GM18870 (cell line): ENCODE data around the gene IGF1R.
"Not testable (repeated sequence)": the region's sequence is repeated elsewhere in the genome, so short reads cannot be mapped to it uniquely, and the experiment has no call there.

ENCODE experiments used
- ATAC-seq: cut with Tn5 transposase; IDR thresholded peaks from one replicate; pipeline ENCODE4 v1.9.1; 2021; ENCODE audit warnings: moderate library complexity; ENCODE audit not compliant: unreplicated experiment

Gene IGF1R

GRCh38 chr15:98976500-98976899, 328.2 kb downstream of the IGF1R start:
- no peak for ATAC-seq

GRCh38 chr15:98977441-98977840, 329.1 kb downstream of the IGF1R start:
- ATAC-seq = no peak

GRCh38 chr15:98978153-98978552, 329.8 kb downstream of the IGF1R start:
- ATAC-seq = no peak

GRCh38 chr15:98980899-98981228, 332.5 kb downstream of the IGF1R start:
- ATAC-seq = no peak

GRCh38 chr15:98981851-98982722, 333.7 kb downstream of the IGF1R start:
- ATAC-seq = peak; percentile 35

GRCh38 chr15:98983334-98983733, 335.0 kb downstream of the IGF1R start:
- no peak for ATAC-seq

- no peak for ATAC-seq
Measured at GRCh38 chr15:98986281-98986680, 337.9 kb downstream of the IGF1R start.

- no peak for ATAC-seq
Measured at GRCh38 chr15:98994892-98995291, 346.6 kb downstream of the IGF1R start.

GRCh38 chr15:98996169-98996568, 347.8 kb downstream of the IGF1R start:
- ATAC-seq = no peak

- no peak for ATAC-seq
Measured at GRCh38 chr15:98996624-98997023, 348.3 kb downstream of the IGF1R start.

GRCh38 chr15:98997312-98997711, 349.0 kb downstream of the IGF1R start:
- no peak for ATAC-seq

GRCh38 chr15:98997755-98998154, 349.4 kb downstream of the IGF1R start:
- ATAC-seq = no peak

- no peak for ATAC-seq
Measured at GRCh38 chr15:98998279-98998678, 349.9 kb downstream of the IGF1R start.

GRCh38 chr15:98999233-98999632, 350.9 kb downstream of the IGF1R start:
- ATAC-seq = no peak

GRCh38 chr15:99002226-99002625, 353.9 kb downstream of the IGF1R start:
- no peak for ATAC-seq

GRCh38 chr15:99003317-99003716, 355.0 kb downstream of the IGF1R start:
- ATAC-seq = not testable (repeated sequence)

GRCh38 chr15:99004998-99005974, 356.9 kb downstream of the IGF1R start:
- ATAC-seq = not testable (repeated sequence)

GRCh38 chr15:99006146-99006545, 357.8 kb downstream of the IGF1R start:
- ATAC-seq = no peak

GRCh38 chr15:99006904-99007495, 358.7 kb downstream of the IGF1R start:
- ATAC-seq = no peak

- ATAC-seq = no peak
Measured at GRCh38 chr15:99009741-99010330, 361.5 kb downstream of the IGF1R start.

- no peak for ATAC-seq
Measured at GRCh38 chr15:99010768-99011167, 362.4 kb downstream of the IGF1R start.
